GM19395 (cell line): ENCODE measurements around the gene PDE2A.
"Not testable (repeated sequence)": the region's sequence is repeated elsewhere in the genome, so short reads cannot be mapped to it uniquely, and the experiment has no call there.

Experiments used
- ATAC-seq: cut with Tn5 transposase; IDR thresholded peaks from one replicate; pipeline ENCODE4 v1.9.1; 2021; ENCODE audit warnings: mild to moderate bottlenecking, moderate library complexity; ENCODE audit not compliant: unreplicated experiment

The PDE2A gene

GRCh38 chr11:72555014-72555522 lies 119.2 kb downstream of the PDE2A start:
- ATAC-seq, result not testable (repeated sequence)

- no peak for ATAC-seq
Observed at GRCh38 chr11:72553706-72554105, 120.5 kb downstream of the PDE2A start.

GRCh38 chr11:72552399-72552910 lies 121.8 kb downstream of the PDE2A start:
- no peak for ATAC-seq

- ATAC-seq, result no peak
Observed at GRCh38 chr11:72551571-72551970, 122.7 kb downstream of the PDE2A start.

- no peak for ATAC-seq
Observed at GRCh38 chr11:72548463-72548862, 125.8 kb downstream of the PDE2A start.

- ATAC-seq, result no peak
Observed at GRCh38 chr11:72546866-72547265, 127.4 kb downstream of the PDE2A start.

- ATAC-seq, result no peak
Observed at GRCh38 chr11:72544589-72544988, 129.6 kb downstream of the PDE2A start.

- ATAC-seq, result no peak
Observed at GRCh38 chr11:72543849-72544542, 130.2 kb downstream of the PDE2A start.

- no peak for ATAC-seq
Observed at GRCh38 chr11:72541257-72541974, 132.8 kb downstream of the PDE2A start.

GRCh38 chr11:72537051-72537450 lies 137.2 kb downstream of the PDE2A start:
- ATAC-seq, result no peak

- no peak for ATAC-seq
Observed at GRCh38 chr11:72535194-72535547, 139.1 kb downstream of the PDE2A start.

- ATAC-seq, result no peak
Observed at GRCh38 chr11:72534371-72535193, 139.6 kb downstream of the PDE2A start.

GRCh38 chr11:72529068-72529467 lies 145.2 kb downstream of the PDE2A start:
- no peak for ATAC-seq

GRCh38 chr11:72528121-72528520 lies 146.1 kb downstream of the PDE2A start:
- ATAC-seq, result no peak
